Hepatocyte (in vitro differentiated cells): ENCODE results near the gene SIX1. TPM values are rescaled to one million over a fixed set of nuclear protein-coding genes. Genes with fewer than 3 reads are reported as not detected.
A peak's percentile ranks its signal among the peaks of the same experiment; 100 is the strongest.

Source experiments
- DNase-seq: peaks from one replicate; pipeline ENCODE4 v3.0.0-alpha.2; 2016; ENCODE audit warnings: low spot score
- H2AFZ ChIP-seq: fragments of 200-600 bp; sonication (generic); 2 replicates; pipeline ENCODE4 v1.6.0; 2016; ENCODE audit warnings: antibody characterized with exemption, mild to moderate bottlenecking
- H3K27ac ChIP-seq: fragments of 200-600 bp; sonication (generic); 2 replicates; pipeline ENCODE4 v1.5.1; 2016; ENCODE audit warnings: mild to moderate bottlenecking
- H3K27me3 ChIP-seq: fragments of 200-600 bp; sonication (generic); 2 replicates; pipeline ENCODE4 v1.6.1; 2016
- H3K36me3 ChIP-seq: fragments of 200-600 bp; sonication (generic); replicated peaks from 2 replicates; pipeline ENCODE4 v1.5.1; 2016; ENCODE audit warnings: low read depth; ENCODE audit not compliant: insufficient read depth
- H3K4me1 ChIP-seq: fragments of 200-600 bp; sonication (generic); 2 replicates; pipeline ENCODE4 v1.5.1; 2016; ENCODE audit warnings: mild to moderate bottlenecking, moderate library complexity; ENCODE audit not compliant: insufficient read depth
- H3K4me2 ChIP-seq: fragments of 200-600 bp; sonication (generic); 2 replicates; pipeline ENCODE4 v1.6.0; 2016
- H3K4me3 ChIP-seq: fragments of 200-600 bp; sonication (generic); 2 replicates; pipeline ENCODE4 v1.5.1; 2016; ENCODE audit warnings: mild to moderate bottlenecking
- H3K79me2 ChIP-seq: fragments of 200-600 bp; sonication (generic); 2 replicates; pipeline ENCODE4 v1.6.0; 2017; ENCODE audit warnings: mild to moderate bottlenecking
- H3K9me2 ChIP-seq: fragments of 200-600 bp; sonication (generic); replicated peaks from 2 replicates; pipeline ENCODE4 v1.6.0; 2017; ENCODE audit warnings: mild to moderate bottlenecking; ENCODE audit not compliant: insufficient read depth
- H3K9me3 ChIP-seq: fragments of 200-600 bp; sonication (generic); 2 replicates; pipeline ENCODE4 v1.5.1; 2016; ENCODE audit warnings: low read depth, mild to moderate bottlenecking
- H4K20me1 ChIP-seq: fragments of 200-600 bp; sonication (generic); 2 replicates; pipeline ENCODE4 v1.6.0; 2016; ENCODE audit warnings: mild to moderate bottlenecking; ENCODE audit not compliant: insufficient read depth, poor library complexity, severe bottlenecking
- EZH2 ChIP-seq: fragments of 200-600 bp; sonication (generic); IDR thresholded peaks from 2 replicates; pipeline ENCODE4 v1.6.1; 2016; ENCODE audit warnings: antibody characterized with exemption, mild to moderate bottlenecking, borderline replicate concordance
- EZH2phosphoT487 ChIP-seq: fragments of 200-600 bp; sonication (generic); IDR thresholded peaks from one replicate; pipeline ENCODE4 v1.6.1; 2018; ENCODE audit warnings: antibody characterized with exemption, mild to moderate bottlenecking, low read depth, moderate library complexity; ENCODE audit not compliant: unreplicated experiment, severe bottlenecking
- WGBS: methylation state at CpG from one replicate; pipeline ENCODE4 v1.1.6; 2016; ENCODE audit warnings: low lambda C conversion rate; ENCODE audit errors: missing lambda C conversion rate; 5-methylcytosine and 5-hydroxymethylcytosine counted together
- polyA plus RNA-seq: library from polyadenylated mRNA; unstranded; fragments of >200 nt; fragmentation: Nextera tagmentation; extraction: Ambion mirVana; gene quantifications from 2 replicates; pipeline ENCODE4 v1.2.1, GENCODE V29; 2016
- total RNA-seq: library from RNA; depleted of rRNA; stranded (reverse); fragments of >200 nt; gene quantifications from 2 replicates; pipeline ENCODE4 v1.2.3, GENCODE V29; 2014
- TF ChIP-seq, protein P1 (sequence below): fragments of 200-600 bp; sonication (generic); IDR thresholded peaks from 2 replicates; pipeline ENCODE4 v1.5.1; 2016; ENCODE audit warnings: antibody characterized with exemption, mild to moderate bottlenecking; ENCODE audit not compliant: poor library complexity

Gene SIX1
- total and polyA plus RNA-seq, 2 experiments from 2014 or later = 5.9 to 6.3 TPM

DNA sequence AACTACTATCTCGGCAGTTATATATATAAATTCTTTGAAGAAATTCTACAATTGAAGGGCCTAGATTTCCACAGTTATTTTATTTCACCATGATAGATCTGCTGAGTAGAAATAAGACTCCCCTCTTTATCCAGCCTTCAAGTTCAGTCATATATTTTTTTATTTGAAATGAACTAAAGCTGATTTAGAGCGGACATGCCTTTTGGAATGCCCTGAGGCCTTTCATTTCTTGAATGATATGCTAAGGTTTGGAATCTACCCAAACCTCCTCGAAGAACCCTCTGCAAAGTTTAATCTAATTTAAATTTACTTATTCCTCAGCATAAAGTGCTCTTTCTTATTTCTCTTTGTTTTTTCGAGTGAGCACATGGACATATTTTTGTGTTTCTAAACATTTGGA lies 15.1 kb downstream of the SIX1 start:
- no peak for DNase-seq
- Histone ChIP-seq H3K4me1 (peaks cover 14% of the 10 kb centered on the region), H3K9me3 (no peaks in the 10 kb centered on the region), H3K4me3 (no peak overlapping the region), H3K27me3 (peaks cover 71% of the 10 kb centered on the region), H3K79me2 (no peaks in the 10 kb centered on the region), H3K9me2 (no peaks in the 10 kb centered on the region), H3K36me3 (no peaks in the 10 kb centered on the region), H4K20me1 (no peaks in the 10 kb centered on the region), H3K4me2 (no peak overlapping the region), H2AFZ (no peak overlapping the region), H3K27ac (no peak overlapping the region)
- TF ChIP-seq EZH2 (no peak), EZH2phosphoT487 (no peak)
- TF ChIP-seq, protein P1, sequence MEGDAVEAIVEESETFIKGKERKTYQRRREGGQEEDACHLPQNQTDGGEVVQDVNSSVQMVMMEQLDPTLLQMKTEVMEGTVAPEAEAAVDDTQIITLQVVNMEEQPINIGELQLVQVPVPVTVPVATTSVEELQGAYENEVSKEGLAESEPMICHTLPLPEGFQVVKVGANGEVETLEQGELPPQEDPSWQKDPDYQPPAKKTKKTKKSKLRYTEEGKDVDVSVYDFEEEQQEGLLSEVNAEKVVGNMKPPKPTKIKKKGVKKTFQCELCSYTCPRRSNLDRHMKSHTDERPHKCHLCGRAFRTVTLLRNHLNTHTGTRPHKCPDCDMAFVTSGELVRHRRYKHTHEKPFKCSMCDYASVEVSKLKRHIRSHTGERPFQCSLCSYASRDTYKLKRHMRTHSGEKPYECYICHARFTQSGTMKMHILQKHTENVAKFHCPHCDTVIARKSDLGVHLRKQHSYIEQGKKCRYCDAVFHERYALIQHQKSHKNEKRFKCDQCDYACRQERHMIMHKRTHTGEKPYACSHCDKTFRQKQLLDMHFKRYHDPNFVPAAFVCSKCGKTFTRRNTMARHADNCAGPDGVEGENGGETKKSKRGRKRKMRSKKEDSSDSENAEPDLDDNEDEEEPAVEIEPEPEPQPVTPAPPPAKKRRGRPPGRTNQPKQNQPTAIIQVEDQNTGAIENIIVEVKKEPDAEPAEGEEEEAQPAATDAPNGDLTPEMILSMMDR = no peak
- 77% methylated on average over 4 of the region's 4 CpGs for WGBS

DNA sequence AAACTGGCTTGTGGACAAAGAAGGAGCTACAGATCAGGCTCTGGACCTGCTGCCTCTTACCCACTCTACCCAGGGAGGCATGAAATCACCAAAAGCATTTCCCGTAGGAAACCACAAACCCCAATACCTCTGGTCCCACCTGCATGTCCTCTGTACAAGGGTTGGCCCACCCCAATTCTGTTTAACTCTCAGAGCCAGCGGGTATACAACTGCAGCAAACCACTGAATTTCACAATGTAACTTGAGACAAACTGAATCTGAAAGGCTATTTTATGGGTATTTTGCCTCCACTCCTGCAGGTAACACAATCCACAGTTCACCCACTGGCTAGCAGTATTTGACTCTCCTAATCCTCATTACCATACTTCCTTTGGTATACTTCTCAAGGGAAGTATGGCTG lies 16.5 kb downstream of the SIX1 start:
- Histone ChIP-seq H2AFZ (no peak overlapping the region), H3K4me1 (peaks cover 11% of the 10 kb centered on the region), H3K4me2 (no peak overlapping the region), H3K9me3 (no peaks in the 10 kb centered on the region), H3K79me2 (no peaks in the 10 kb centered on the region), H4K20me1 (no peaks in the 10 kb centered on the region), H3K9me2 (no peaks in the 10 kb centered on the region), H3K27ac (peak overlapping the region; percentile 19), H3K27me3 (peaks cover 61% of the 10 kb centered on the region), H3K4me3 (no peak overlapping the region), H3K36me3 (no peaks in the 10 kb centered on the region)
- DNase-seq = no peak
- WGBS = 55% methylated on average over 2 of the region's 2 CpGs
- TF ChIP-seq EZH2phosphoT487 (no peak), EZH2 (no peak)
- TF ChIP-seq, protein P1 = no peak

DNA sequence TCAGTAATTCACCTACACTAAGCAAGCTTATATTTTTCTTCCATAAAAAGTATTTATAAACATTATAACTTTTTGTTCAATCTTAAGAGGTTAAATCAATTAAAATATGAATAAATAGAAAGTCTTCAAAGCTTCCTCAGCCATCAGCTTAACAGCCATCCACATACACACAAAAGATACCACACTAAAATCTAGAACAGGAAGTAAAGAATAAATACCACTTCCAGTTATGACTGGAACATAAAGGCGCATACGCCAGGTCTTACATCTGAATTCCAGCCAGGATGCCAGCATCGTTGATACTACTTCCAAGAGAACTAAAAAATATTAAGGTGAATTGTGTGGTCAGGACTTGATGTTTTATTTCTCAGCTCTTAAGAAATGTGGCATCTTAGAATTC lies 17.0 kb downstream of the SIX1 start:
- H3K4me1 ChIP-seq = peaks cover 6% of the 10 kb centered on the region
- no peaks in the 10 kb centered on the region for H3K79me2 ChIP-seq
- peaks cover 55% of the 10 kb centered on the region for H3K27me3 ChIP-seq
- no peak overlapping the region for H3K27ac ChIP-seq
- H3K4me2 ChIP-seq = no peak overlapping the region
- no peaks in the 10 kb centered on the region for H3K9me2 ChIP-seq
- no peak overlapping the region for H3K4me3 ChIP-seq
- H4K20me1 ChIP-seq = no peaks in the 10 kb centered on the region
- WGBS = 76% methylated on average over 3 of the region's 3 CpGs
- DNase-seq = no peak
- H3K9me3 ChIP-seq = no peaks in the 10 kb centered on the region
- H3K36me3 ChIP-seq = no peaks in the 10 kb centered on the region
- no peak overlapping the region for H2AFZ ChIP-seq
- TF ChIP-seq, protein P1 = no peak
- no peak for TF ChIP-seq EZH2phosphoT487
- TF ChIP-seq EZH2 = no peak

DNA sequence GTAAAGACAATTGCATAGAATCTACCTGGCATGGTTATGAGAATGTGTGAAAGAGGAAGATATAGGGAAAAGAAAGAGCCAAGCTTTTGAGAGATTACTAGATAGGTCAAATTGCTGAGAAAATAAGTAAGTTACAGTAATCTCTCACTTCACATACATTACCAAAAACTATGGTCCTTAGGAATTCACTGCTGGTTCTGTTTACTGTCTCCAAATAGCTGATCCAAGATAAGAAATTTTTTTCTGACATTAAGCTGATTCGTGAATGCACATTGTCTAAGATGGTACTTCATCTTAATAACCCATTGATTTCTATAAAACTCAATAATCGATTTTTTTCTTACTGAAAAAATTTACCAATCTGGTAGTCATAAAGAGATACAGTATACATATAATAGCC lies 17.4 kb downstream of the SIX1 start:
- Histone ChIP-seq H3K9me2 (no peaks in the 10 kb centered on the region), H3K27me3 (peaks cover 51% of the 10 kb centered on the region), H3K4me2 (no peak overlapping the region), H3K9me3 (no peaks in the 10 kb centered on the region), H2AFZ (no peak overlapping the region), H3K4me3 (no peak overlapping the region), H4K20me1 (no peaks in the 10 kb centered on the region), H3K4me1 (peaks cover 1% of the 10 kb centered on the region), H3K36me3 (no peaks in the 10 kb centered on the region), H3K79me2 (no peaks in the 10 kb centered on the region), H3K27ac (no peak overlapping the region)
- no peak for TF ChIP-seq EZH2
- TF ChIP-seq, protein P1 = no peak
- no peak for DNase-seq
- WGBS = 67% methylated on average over 2 of the region's 2 CpGs
